ENCODE results near the gene NDUFAF2. TPM values are rescaled to one million over a fixed set of nuclear protein-coding genes. Genes with fewer than 3 reads are reported as not detected.

The NDUFAF2 gene
- total and polyA plus RNA-seq, 2 of the 13 experiments (the other 11 are each of a cell fraction or from before 2014, with no cell fraction given): 34.0 to 78.4 TPM

GRCh38 chr5:60977956-60978737 lies 33.1 kb downstream of the NDUFAF2 start:
- Histone ChIP-seq H3K36me3 (replicated peaks in 1 of 2; ENCODE audit: control insufficient read depth in 1 of 2, insufficient read depth in 2 of 2, low read length in 2 of 2) (no peaks in the 10 kb centered on the region), H3K9ac (ENCODE audit: insufficient read depth, low read depth, low read length) (no peak overlapping the region), H3K4me1 (ENCODE audit: insufficient read depth, low read length) (peaks cover 12% of the 10 kb centered on the region; the same call in 1 of the 2 replicates), H3K4me2 (ENCODE audit: low read depth, low read length) (no peak overlapping the region), H4K20me1 (ENCODE audit: insufficient read depth, low read length) (no peaks in the 10 kb centered on the region), H3K79me2 (ENCODE audit: insufficient read depth, low read length) (peaks cover 14% of the 10 kb centered on the region), H3K27ac (ENCODE audit: extremely low read length, insufficient read depth, low read length) (no peak overlapping the region), H3K27me3 (ENCODE audit: control insufficient read depth in 1 of 2, insufficient read depth in 2 of 2, low read length in 2 of 2) (no peaks in the 10 kb centered on the region), H3K9me3 (ENCODE audit: low read length) (no peaks in the 10 kb centered on the region), H2AFZ (ENCODE audit: low read length) (no peak overlapping the region), H3K4me3 (replicated peaks in 1 of 3; ENCODE audit: insufficient read depth in 1 of 3, low read depth in 2 of 3, low read length in 3 of 3) (no peak overlapping the region)
- TF ChIP-seq POLR2AphosphoS5 (IDR thresholded peaks at IDR 0.05; ENCODE audit: low read depth, low read length) (no peak), ZNF879 (CRISPR knock-in tag; IDR thresholded peaks at IDR 0.05) (no peak), ZNF781 (CRISPR knock-in tag; IDR thresholded peaks at IDR 0.05; ENCODE audit: borderline replicate concordance, not compliant biosample characterization) (no peak), POLR2A (IDR thresholded peaks at IDR 0.05; ENCODE audit: insufficient read depth in 1 of 2, low read depth in 2 of 2, low read length in 2 of 2) (no peak), GMEB2 (CRISPR knock-in tag; IDR thresholded peaks at IDR 0.05; ENCODE audit: low read depth) (no peak), STAT5B (CRISPR knock-in tag; IDR thresholded peaks at IDR 0.05) (no peak), NFE2 (CRISPR knock-in tag; IDR thresholded peaks at IDR 0.05) (no peak), ZNF615 (CRISPR knock-in tag; IDR thresholded peaks at IDR 0.05; ENCODE audit: borderline replicate concordance) (no peak), YEATS4 (CRISPR knock-in tag; IDR thresholded peaks at IDR 0.05; ENCODE audit: borderline replicate concordance) (no peak), ZNF256 (CRISPR knock-in tag; conservative IDR thresholded peaks at IDR 0.05) (no peak), PHF5A (CRISPR knock-in tag; IDR thresholded peaks at IDR 0.05; ENCODE audit: low read depth, unreplicated experiment) (no peak), ZSCAN21 (CRISPR knock-in tag; IDR thresholded peaks at IDR 0.05; ENCODE audit: borderline replicate concordance) (no peak), ZFP1 (CRISPR knock-in tag; IDR thresholded peaks at IDR 0.05) (no peak), ZNF766 (CRISPR knock-in tag; IDR thresholded peaks at IDR 0.05; ENCODE audit: borderline replicate concordance) (no peak), MED8 (CRISPR knock-in tag; IDR thresholded peaks at IDR 0.05; ENCODE audit: insufficient replicate concordance) (no peak)
- WGBS (ENCODE audit: low lambda C conversion rate): 94% methylated on average over 8 of the region's 9 CpGs
- BruUV-seq (replicated peaks): no TSS peak
- ChIA-PET POLR2A (no interaction called here), CTCF (ENCODE audit: low intra/inter-chr PET ratio, low total read pairs) (no interaction called here)
- ATAC-seq: no peak
- intact Hi-C loops (cut with micrococcal nuclease; ENCODE audit: unreplicated experiment) (no loop called here), in situ Hi-C loops (cut with HindIII; ENCODE audit: extremely low pct_ligation_motif_present, low pct_unique_long_range_greater_than_20kb) (no loop called here)
- no peak for DNase-seq (ENCODE audit: low spot score)
- no peak for FAIRE-seq
